Retina (tissue), 1 donor: ENCODE results near the gene SNW1.
"Not testable (repeated sequence)": the region's sequence is repeated elsewhere in the genome, so short reads cannot be mapped to it uniquely, and the experiment has no call there.

ENCODE experiments used
- DNase-seq: peaks from one replicate; pipeline ENCODE4 v3.0.0-alpha.2; 2016

Gene SNW1

DNA sequence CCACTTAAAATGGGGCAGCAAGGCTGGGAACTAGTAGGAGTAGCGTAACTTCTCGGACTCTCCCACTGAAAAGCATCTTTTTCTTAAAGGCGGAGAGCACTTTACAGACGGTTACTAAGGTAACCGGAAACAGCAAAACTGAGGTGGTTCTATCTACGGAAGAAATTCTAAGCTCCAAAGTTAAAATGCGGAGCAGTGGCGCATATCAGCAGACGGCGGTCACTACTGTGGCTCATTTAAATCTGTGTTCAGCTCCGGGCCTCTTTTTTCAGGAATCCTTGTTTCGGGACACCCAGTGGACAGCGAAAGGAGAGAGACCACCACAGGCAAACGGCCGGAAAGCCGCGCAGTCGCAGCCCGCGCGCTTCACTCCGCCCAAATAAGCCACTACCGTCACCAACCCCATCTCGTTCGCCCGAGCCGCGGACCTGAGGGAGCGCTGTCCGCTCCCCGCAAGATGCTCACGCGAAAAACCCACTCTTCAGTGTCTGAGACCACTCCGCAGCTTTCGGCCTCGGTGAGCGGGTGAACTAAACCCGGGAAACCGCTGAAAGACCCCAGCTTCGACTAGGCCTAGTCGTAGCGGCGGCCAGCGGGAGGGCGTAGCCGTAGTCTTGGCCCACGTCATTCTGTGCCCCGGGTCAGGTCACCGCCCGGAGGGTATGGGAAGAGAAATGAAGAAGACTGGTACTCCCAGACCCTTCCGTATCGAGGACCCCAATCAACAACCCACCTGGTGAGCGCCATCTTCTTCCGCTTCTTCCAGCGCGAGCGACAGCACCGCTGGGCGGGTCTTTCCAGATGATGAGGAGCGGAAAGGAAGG is at the start of gene SNW1:
Gene SNW1 (minus strand): TSS at position 776 of the 824 bp plus-strand sequence. CDS start 29 bp downstream, at position 747.
- DNase-seq, result peak; percentile 96

DNA sequence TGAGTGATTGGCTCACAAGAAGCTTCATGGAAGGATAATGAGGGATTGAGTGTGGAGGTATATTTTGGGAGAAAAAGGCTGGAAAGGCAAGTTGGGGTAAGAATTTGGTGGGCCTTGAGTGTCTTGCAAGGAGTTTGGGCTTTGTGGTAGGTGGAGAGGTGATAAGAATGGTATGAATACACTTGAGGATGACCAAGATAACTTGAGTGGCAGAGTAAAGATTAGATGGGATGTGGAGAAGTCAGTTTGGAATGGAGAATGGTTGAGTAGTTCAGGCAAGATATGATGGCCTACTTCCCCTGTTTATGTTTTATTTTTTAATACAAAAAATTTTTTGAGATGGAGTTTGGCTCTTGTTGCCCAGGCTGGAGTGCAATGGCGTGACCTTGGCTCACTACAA is 48.1 kb upstream of the SNW1 start:
- no peak for DNase-seq

DNA sequence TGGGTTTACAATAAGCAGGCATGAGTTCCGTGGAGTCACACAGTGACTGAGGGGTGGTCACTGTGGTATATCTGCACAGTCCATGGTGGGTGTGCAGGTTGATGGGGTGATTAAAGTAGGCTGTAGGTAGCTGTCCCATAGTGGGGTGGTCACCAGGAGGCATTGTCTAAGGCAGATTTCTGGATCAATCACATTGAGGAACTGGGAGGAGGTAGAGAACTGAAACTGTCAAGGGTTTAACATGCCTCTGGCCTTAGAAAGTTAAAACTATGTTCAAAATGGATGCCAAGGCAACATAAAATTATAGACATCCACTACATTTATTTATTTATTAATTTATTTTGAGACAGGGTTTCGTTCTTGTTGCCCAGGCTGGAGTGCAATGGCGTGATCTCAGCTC is 47.3 kb upstream of the SNW1 start:
- no peak for DNase-seq

DNA sequence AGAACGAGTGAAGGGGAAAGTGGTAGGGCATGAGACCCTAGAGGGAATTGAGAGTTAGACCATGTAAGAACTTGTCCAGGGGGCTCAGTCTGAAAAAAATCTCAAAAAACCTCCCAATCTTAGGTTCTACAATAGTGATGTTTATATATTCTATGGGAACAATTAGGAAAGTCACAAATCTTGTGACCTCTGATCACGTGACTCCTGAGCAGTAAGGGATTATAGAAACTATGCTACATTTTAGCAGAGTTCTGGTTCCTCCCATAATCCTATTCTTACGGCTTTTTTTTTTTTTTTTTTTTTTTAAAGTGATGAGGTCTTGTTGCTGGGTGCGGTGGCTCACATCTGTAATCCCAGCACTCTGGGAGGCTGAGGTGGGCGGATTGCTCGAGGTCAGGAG is 44.8 kb upstream of the SNW1 start:
- no peak for DNase-seq

DNA sequence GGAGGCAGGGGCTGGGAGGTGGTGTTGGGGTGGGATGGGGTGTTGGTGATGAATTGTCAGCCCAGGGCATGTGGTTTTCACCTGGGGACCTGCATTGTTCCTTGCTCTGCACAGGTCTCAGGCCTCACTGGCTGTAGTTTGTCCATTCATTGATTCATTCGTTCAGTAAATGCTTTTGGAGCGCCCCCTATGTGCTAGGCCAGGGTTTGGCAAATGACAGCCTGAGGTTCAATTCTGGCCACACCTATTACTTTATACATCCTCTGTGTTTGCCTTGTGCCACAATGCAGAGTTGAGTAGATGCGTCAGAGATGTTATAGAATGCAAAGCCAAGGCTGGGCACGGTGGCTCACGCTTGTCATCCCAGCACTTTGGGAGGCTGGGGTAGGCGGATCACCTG is 43.6 kb upstream of the SNW1 start:
- no peak for DNase-seq

DNA sequence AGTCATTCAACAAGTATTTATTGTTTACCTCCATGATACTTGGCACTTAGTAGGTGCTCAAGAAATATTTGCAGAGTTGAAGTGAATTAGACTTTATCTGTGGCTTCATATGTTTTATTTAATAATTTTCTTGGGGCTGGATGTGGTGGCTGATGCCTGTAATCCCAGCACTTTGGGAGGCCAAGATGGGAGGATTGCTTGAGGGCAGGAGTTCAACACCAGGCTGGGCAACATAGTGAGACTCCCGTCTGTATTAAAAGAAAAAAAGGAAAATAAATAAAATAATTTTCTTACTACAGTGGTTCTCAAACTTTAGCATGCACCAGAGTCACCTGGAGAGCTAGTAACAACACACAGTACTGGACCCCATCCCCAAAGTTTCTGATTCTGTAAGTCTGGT is 39.9 kb upstream of the SNW1 start:
- no peak for DNase-seq

DNA sequence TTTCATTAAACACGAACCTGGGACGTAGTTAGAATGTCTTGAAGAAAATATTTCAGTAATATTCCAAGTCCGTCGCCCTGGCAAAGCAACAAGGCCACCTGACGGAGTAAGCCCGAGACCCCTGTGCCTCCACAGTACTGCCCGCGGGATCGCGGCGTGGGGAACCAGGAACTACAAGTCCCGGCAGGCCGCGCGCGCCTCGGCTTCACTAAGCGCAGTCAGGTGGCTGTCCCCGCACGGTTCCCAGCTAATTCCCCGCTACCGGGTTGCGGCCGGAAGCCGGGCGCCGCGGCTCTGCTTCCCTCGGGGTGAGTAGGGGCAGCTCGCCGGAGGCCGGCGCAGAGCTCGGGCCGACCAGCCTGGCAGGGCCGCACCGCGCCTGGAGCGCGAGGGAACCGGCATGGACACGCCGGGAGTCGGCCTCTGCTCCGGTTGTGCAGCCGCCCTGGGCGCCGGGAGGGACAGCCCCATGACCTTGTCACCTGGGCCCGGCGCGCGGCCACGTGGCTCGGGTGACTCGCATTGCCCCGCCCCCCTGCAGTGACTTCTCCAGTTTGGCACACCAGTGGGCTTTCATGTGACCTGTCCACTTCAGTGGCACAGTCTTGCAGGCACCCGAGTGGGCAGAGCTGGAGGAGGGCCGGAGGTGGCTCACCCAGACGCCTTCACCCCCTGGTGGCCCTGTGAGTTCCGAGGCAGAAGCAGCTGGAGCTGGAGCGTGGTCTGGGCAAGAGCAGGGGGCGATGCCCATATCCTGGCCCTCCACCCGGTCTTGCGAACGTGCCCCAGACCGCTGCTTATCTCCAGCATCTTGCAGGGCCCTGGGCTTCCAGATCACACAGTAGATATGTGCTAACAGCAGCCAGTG is 39.1 kb upstream of the SNW1 start, which contains the start of gene ADCK1:
Gene ADCK1 (plus strand): TSS at position 247 of the 868 bp plus-strand sequence. CDS start 18,870 bp downstream, outside the sequence.
- peak; percentile 96 for DNase-seq

DNA sequence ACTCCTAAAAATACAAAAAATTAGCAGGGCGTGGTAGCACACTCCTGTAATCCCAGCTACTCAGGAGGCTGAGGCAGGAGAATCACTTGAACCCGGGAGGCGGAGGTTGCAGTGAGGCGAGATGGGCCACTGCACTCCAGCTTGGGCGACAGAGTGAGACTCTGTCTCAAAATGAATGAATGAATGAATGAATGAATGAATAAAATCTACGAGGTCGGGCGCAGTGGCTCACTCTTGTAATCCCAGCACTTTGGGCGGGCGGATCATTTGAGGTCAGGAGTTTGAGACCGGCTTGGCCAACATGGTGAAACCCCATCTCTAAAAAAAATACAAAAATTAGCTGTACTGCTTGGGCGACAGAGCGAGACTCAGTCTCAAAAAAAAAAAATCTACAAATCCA is 38.5 kb upstream of the SNW1 start:
- DNase-seq, result not testable (repeated sequence)

DNA sequence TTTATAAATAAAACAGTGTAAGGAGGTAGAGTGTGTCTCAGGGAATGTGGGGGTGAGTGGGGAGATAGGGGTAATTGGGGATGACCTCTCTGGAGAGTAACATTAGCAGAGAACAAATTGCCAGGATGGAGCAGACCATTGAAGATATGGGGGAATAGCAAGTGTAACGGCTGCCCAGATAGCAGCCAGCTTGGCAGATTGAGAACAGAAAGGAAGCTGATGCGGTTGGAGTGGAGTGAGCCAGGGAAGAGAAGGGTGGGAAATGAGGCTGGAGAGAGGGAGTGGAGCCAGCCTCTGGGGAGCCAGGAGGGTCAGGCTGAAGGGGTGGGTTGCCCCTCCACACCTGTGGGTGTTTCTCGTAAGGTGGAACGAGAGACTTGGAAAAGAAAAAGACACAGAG is 33.4 kb upstream of the SNW1 start:
- no peak for DNase-seq

DNA sequence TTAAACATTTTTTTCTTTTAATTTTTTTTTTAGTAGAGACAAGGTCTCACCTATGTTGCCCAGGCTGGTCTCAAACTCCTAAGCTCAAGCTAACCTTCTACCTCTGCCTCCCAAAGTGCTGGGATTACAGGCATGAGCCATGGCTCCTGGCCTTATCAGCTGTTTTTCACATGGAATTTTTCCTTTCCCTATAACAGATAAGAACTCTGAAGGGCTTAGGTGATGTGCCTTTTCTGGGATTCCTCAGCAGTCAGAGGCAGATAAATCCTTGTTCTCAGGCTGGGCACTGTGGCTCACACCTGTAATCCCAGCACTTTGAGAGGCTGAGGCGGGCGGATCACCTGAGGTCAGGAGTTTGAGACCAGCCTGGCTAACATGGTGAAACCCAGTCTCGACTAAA is 32.3 kb upstream of the SNW1 start:
- not testable (repeated sequence) for DNase-seq

DNA sequence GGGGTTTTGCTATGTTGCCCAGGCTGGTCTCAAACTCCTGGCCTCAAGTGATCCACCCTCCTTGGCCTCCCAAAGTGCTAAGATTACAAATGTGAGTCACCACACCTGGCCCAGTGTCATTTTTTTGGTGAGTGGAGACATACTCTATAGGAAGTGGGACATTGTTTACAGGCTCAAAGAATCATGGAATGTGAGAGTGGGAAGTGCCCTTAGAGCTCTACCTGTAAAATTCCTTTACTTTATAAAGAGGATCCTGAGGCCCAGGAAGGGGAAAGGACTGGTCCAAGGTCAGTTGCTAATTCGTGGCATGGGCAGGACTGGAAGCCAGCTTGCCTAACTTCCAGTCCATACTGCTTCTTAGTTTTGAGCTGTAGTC is 30.3 kb upstream of the SNW1 start:
- DNase-seq, result no peak

DNA sequence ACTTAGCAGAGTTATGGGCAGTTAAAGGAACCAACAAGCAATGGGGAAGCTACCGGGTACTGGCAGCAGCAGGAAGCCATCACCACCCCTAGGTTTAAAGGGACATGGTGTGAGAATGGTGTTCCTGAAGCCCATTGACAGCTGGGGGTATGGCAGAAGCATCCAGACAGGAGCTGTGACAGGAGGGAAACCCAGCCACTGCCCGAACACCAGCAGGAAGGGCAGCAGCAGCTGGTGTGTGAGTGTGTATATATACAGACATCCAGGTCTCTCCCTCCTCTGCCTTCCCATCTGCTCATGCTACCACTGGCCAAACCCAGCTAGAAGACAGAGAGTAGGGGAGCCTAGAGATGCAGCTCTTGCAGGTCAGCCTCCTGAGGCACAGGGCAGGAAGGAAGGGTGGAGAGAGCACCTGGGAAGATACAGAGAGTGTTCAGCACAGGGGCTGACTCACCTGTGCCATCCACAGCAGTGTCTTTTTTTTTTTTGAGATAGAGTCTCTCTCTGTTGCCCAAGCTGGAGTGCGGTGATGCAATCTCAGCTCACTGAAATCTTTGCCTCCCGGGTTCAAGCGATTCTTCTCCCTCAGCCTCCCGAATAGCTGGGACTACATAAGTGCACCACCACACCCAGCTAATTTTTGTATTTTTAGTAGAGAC is 29.7 kb upstream of the SNW1 start:
- DNase-seq, result peak; percentile 8

DNA sequence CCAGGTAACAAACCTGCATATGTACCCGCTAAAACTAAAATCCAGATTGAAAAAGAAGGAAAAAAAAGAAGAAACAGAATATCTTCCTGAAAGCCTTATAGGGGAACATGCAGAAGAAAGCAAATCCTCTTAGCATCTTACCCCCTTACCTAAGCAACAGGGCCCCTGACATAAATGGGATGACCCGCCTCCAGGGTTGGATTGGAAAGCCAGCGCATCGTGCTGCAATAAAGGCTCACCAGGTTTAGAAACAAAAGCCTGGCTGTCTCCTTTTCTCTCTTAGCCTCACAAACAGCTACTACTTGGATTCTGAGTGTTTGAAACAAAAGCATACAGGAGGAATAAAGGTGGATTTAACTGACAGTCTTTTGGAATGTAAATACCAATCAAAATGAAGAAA is 25.2 kb upstream of the SNW1 start:
- no peak for DNase-seq

DNA sequence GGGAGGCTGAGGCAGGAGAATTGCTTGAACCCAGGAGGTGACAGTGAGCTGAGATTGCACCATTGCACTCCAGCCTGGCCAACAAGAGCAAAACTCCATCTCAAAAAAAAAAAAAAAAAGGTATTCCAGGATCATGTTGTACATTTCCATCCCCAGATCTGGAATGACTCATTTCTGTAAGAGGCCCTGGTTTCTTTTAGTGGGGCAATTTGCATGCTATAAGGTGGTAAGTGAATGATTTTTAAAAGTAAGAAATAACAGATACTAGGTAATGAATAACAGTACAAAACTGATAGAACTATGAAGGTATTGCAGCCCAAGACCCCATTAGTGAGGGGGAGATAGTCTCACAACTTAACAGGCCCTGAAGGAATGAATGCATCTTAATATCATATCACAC is 21.2 kb upstream of the SNW1 start:
- DNase-seq, result no peak

DNA sequence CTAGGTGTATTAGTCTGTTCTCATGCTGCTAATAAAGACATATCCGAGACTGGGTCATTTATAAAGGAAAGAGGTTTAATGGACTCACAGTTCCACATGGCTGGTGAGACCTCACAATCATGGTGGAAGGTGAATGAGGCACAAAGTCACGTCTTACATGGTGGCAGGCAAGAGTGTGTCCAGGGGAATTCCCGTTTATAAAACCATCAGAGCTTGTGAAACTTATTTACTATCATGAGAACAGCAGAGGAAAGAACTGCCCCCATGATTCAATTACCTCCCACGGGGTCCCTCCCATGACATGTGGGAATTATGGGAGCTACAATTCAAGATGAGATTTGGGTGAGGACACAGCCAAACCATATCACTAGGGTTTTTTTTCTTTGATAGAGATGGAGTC is 13.0 kb upstream of the SNW1 start:
- DNase-seq, result not testable (repeated sequence)

DNA sequence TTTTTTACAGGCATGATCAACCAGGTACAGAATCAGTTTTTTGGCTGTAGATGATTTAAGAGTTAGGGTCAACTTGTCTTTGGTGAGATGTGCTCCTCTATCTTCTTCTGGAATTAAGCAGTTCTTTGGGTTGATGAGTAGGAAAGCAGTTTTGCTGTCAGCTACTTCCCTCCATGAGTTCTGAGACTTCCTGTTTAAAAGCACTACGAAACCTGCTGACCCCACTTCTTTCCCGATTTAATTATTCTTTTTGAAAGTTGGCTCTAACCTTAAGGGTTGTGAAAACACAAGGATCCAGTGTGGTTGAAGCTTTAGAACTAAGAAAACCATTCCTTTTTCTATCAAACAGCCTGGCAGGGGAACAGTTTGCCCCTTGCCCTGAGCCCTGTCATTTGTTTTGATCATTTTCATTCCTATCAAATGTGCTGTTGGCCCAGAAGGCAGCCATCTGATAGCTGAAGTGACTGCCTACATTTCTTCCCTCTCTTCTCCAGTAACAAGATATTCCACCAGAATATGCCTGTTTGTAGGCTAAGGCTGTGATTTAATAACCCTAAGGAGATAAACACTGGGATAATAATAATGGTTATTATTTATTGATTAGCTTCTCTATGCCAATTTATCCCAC is 7.6 kb upstream of the SNW1 start:
- not testable (repeated sequence) for DNase-seq

DNA sequence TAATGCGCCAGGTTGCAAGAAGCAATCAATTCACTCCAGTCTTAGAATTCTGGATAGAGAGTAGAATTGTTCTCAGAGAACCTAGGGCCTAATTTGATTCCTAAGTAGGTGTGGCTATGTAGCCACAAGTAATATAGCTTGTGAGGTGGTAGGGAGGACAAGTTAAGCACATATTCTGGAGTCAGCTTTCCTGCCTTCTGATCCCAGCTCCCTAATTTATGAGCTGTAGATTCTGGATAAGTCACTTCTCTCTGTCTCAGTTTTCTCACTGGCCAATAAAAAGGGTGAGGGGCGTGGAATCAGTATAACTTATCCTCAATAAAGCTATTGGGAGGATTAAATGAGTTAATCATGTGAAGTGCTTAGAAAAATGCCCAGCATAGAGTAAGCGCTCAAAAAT is 3.0 kb upstream of the SNW1 start:
- DNase-seq, result no peak

DNA sequence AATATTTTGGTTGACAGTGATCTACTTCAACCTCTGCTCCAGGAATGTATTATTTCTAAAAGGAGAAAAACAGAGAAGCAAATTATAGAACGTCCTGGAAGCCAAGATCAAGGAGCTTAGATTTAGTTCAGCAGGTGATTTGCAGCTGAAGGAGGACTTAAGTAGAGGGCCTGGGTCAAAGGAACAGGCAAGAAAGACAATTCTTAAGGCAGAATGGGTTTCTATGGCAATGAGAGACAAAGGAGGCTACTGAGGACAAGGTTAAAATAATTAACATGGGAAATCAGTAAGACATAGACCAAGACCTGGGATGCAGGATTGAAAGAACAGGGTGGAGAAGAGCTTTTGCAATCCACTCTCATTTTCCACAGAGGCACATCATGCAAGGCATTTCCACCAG is 2.4 kb upstream of the SNW1 start:
- no peak for DNase-seq

DNA sequence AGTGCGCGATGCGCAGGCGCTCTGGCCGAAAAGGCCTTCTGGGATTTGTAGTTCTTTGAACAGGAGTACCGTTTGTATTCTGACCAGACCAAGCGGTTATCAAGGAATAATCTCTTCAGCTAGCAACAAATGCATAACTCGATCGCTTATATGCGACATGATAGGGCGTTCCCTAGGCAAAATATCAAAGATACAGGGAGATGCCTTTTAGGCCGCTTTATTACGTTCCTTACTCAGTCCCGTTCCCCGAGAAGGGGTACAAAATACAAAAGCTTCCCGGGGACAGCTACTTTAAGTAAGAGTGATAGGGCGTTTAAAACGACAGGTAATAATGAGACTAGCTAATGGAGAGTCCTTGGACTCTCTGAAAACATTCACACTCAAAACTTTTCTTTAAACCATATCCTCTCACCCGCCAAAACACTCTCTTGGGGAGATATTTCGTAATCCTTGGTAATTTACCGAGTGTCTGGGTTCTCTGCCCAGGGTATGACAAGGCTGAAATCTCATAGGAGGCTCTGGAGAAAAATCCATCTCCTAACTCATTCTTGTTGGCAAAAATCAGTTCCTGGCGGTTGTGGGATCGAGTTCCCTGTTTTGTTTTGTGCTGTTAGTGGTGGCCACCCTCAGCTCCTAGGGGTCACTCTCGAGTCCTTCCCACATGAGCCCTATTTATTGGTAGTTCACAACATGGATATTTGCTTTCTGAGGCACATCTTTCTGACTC is 412 bp upstream of the SNW1 start:
- peak; percentile 62 for DNase-seq

DNA sequence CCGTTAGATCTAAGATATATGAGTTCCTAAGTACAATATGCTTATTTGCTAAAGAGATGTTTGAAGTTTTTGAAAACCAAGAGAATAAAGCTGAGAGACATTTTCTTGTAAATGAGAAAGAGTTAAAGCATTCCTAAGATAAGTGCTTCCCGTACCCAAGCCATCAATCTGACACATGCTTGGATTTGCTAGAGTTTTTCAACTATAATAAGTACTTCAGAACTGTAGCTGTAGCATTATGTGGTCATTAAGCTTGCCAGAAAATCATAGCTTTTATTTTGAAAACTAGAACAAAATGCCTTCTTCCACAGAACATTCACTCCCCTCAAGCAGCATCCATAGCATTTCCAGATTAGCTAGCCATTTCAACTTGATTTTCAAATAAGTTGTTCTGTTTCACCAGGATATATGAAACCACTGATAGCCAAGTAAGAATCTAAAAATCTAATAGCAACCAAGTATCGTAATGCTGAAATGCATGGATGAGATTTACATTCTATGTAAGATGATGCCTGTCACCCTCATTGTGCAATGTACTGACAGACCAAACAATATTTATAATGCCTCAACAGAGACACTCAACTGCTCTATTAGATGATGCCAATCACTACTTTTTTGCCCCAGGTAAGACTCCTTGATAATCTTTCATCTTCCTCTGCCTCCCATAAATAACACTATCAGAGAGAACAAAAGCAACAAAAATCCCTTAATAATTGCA is 8.0 kb downstream of the SNW1 start:
- no peak for DNase-seq

DNA sequence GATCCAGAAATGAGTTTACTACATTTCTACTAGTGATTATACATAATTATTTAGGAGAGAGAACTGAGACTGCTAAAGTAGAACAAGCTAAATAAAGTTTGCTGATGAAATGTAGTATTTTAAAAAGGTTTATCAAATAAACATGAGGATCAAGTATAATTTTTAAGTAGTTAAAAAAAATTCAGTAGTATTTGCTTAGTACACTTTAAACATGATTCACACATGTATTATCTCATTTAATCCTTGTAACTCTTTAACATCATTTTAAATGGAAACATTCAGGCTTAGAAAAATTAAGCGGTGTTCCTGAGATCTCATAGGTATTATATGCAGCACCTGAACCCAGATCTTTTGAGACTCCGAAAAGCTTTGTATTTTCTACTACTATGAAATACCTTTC is 8.7 kb downstream of the SNW1 start:
- no peak for DNase-seq

DNA sequence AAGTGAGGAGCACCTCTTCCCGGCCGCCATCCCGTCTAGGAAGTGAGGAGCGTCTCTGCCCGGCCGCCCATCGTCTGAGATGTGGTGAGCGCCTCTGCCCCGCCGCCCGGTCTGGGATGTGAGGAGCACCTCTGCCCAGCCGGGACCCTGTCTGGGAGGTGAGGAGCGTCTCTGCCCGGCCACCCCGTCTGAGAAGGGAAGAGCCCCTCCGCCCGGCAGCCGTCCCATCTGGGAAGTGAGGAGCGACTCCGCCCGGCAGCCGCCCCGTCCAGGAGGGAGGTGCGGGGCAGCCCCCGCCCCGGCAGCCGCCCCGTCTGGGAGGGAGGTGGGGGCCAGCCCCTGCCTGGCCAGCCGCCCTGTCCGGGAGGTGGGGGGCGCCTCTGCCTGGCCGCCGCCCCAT is 13.5 kb downstream of the SNW1 start:
- not testable (repeated sequence) for DNase-seq
